ENCODE measurements around the gene PHF5A.
"Not testable (repeated sequence)": the region's sequence is repeated elsewhere in the genome, so short reads cannot be mapped to it uniquely, and the experiment has no call there.

PHF5A gene

GRCh38 chr22:41446057-41446501, 22.4 kb downstream of the PHF5A start:
- DNase-seq = no peak

GRCh38 chr22:41445129-41446056, 23.1 kb downstream of the PHF5A start:
- no peak for DNase-seq

GRCh38 chr22:41444360-41445128, 23.9 kb downstream of the PHF5A start:
- peak; percentile 95 for DNase-seq

GRCh38 chr22:41442240-41442792, 26.2 kb downstream of the PHF5A start:
- DNase-seq = no peak

- not testable (repeated sequence) for DNase-seq
These were observed 28.0 kb downstream of the PHF5A start for GRCh38 chr22:41440511-41440910.

GRCh38 chr22:41437198-41437597, 31.3 kb downstream of the PHF5A start:
- no peak for DNase-seq

- no peak for DNase-seq
These were observed 32.0 kb downstream of the PHF5A start for GRCh38 chr22:41436322-41437113.

- no peak for DNase-seq
These were observed 32.9 kb downstream of the PHF5A start for GRCh38 chr22:41435560-41435959.

- not testable (repeated sequence) for DNase-seq
These were observed 34.0 kb downstream of the PHF5A start for GRCh38 chr22:41434361-41435003.

GRCh38 chr22:41433480-41433879, 35.0 kb downstream of the PHF5A start:
- DNase-seq = not testable (repeated sequence)

GRCh38 chr22:41431656-41432055, 36.8 kb downstream of the PHF5A start:
- no peak for DNase-seq

GRCh38 chr22:41429951-41430332, 38.5 kb downstream of the PHF5A start:
- no peak for DNase-seq

GRCh38 chr22:41429232-41429950, 39.1 kb downstream of the PHF5A start:
- no peak for DNase-seq

GRCh38 chr22:41425660-41426365, 42.7 kb downstream of the PHF5A start:
- no peak for DNase-seq

GRCh38 chr22:41418717-41419116, 49.8 kb downstream of the PHF5A start:
- DNase-seq = no peak

- no peak for DNase-seq
These were observed 50.7 kb downstream of the PHF5A start for GRCh38 chr22:41417622-41418390.

GRCh38 chr22:41415554-41415953, 52.9 kb downstream of the PHF5A start:
- no peak for DNase-seq

GRCh38 chr22:41411021-41411851, 57.3 kb downstream of the PHF5A start:
- DNase-seq = no peak

- DNase-seq = no peak
These were observed 58.2 kb downstream of the PHF5A start for GRCh38 chr22:41410311-41410751.
